GM12872 (cell line): ENCODE results near the gene HDAC4.

Experiments used
- TF ChIP-seq, protein P1 (sequence below): IDR thresholded peaks from 3 replicates; pipeline ENCODE4 v1.5.1; 2011; ENCODE audit warnings: low read depth, mild to moderate bottlenecking, low read length, moderate library complexity; ENCODE audit not compliant: insufficient read depth

The HDAC4 gene

DNA sequence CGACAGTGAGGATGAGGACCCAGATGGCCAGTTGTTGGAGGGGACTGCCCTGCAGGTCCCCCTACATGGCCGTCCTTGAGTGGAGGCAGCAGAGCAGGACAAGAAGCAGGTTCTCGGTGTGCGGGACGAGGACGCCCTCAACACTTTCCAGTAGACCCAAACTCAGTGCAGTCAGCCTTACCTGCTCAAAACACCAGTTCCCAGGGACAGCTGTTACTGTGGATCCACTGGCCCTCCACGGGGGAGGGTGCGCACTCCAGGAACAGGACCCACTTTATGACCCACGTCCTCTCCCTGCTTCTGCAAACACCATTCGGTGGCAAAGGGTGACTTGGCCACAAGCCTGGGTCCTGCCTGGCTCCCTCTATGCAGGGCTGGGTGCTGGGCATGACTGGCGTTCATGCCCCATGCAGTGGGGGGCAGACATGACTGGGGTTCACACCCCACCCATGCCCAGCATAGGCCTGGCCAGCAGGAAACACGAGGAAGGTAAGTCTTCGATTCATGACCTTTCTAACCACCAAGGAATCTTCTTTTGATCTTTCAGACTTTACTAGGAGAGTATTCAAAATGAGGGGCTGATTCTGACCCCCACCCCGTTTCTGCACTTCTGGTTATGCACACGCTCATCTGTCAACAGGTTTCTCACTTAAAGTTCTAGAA, 233.7 kb downstream of the HDAC4 start:
- TF ChIP-seq, protein P1, sequence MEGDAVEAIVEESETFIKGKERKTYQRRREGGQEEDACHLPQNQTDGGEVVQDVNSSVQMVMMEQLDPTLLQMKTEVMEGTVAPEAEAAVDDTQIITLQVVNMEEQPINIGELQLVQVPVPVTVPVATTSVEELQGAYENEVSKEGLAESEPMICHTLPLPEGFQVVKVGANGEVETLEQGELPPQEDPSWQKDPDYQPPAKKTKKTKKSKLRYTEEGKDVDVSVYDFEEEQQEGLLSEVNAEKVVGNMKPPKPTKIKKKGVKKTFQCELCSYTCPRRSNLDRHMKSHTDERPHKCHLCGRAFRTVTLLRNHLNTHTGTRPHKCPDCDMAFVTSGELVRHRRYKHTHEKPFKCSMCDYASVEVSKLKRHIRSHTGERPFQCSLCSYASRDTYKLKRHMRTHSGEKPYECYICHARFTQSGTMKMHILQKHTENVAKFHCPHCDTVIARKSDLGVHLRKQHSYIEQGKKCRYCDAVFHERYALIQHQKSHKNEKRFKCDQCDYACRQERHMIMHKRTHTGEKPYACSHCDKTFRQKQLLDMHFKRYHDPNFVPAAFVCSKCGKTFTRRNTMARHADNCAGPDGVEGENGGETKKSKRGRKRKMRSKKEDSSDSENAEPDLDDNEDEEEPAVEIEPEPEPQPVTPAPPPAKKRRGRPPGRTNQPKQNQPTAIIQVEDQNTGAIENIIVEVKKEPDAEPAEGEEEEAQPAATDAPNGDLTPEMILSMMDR = no peak

DNA sequence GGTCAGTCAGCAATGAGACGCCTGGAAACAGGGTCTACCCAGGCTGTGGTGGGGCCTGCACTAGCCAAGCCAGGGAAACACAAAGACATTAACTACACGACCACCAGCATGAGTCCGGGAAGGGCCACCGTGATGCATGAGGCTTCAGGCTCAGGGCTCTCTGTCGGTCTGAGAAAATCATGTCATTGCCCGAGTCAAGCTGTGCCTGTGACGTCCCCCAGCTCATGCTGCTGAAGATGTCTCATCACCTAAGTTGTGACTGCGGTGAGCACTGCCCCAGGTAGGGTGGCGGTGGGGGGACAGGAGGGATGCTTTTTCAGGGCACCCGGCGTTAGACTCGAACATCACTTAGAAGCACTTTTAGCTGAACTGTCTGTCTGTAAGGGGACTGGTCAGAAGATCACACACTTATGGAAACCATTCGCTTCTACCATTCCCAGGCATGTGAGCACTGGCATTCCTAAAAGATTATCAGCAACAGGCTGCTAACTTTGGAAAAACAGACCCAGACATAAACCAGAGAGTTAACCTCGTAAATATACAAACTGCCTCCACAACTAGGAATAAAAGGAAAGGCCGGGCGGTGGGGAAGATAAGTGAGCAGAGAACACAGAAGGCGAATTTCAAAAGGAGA, 234.5 kb downstream of the HDAC4 start:
- TF ChIP-seq, protein P1 = no peak

DNA sequence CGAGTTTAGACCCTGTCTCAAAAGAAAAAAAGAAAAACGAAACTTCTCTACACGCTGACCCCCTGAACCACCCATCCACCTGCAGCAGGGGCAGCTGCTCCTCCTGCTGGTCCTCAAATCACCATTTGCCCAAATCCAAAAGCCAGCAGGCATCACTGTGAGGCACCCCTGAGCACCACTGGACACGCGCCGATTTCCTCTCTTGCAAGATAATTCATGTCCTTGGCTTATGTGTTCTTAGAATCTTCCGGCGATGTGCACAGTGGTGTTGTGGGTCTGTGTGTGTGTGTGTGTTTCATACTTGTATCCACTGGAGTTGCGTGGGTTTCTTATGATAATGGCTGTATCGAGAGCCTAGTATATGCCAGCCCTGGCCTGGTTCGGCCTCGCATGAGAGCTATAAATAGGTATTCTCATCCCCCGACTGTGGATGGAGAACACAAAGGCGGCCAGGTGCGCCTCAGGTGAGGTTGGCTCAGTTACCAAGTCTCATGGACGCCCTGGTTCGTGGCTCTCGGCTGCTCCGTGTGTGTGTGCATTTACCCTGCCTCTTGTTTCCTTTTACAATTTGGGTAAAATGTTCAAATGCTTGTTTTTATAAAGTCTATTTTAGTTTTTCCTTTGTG, 235.5 kb downstream of the HDAC4 start:
- TF ChIP-seq, protein P1 = no peak

DNA sequence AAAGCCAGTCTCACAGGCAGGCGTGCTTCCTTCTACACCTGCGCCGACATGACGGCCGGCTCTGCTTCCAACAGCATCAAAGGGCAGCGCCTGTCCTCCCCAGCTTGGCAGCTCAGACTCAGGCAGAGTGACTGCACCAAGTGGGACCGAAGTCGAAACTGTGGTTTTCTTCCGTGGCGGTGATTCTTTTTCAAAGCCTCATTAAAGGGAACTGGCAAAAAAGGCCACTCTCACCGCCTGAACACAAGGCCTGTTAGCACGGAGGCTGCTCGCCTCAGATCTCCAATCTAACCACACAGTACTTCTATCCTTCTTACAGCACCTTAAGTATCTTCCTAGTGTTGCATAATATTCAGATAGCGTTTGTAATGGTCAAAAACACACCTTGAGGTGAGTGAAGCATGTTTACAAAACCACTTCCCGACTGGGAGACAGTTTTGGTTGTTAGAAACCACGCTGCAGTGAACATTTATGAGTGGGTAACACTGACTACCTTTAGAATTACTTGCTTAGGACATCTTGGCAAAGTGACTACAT, 236.4 kb downstream of the HDAC4 start:
- TF ChIP-seq, protein P1 = no peak

DNA sequence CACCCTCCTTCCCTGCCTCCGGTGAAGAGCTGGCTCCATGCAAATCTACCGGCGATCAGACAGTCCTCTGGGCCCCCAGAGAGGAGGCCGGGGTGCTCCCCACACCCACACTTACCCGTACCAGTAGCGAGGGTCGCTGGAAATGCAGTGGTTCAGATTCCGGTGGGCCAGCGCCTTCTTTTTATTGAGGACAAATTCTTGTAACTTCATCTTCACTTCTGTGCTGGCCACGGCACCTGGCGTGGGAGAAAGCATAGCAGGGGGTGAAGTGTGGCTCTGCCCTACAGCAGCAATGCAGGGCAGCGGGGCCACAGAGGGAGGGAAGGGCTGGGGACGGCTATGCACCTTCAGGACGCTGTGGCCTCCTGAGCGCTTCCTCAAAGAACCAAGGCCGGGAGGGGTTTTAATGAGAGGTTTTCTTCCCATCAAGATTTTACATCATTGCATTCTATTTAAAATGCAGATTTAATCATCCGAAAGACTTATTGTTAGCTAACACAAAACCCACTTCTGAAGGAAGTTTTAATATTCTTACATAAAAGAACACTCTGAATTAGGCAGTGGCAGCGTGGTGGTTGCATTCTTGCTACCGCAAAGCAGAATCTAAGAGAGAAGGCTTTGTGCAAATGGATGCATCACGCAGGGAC, 237.0 kb downstream of the HDAC4 start:
- TF ChIP-seq, protein P1 = no peak

DNA sequence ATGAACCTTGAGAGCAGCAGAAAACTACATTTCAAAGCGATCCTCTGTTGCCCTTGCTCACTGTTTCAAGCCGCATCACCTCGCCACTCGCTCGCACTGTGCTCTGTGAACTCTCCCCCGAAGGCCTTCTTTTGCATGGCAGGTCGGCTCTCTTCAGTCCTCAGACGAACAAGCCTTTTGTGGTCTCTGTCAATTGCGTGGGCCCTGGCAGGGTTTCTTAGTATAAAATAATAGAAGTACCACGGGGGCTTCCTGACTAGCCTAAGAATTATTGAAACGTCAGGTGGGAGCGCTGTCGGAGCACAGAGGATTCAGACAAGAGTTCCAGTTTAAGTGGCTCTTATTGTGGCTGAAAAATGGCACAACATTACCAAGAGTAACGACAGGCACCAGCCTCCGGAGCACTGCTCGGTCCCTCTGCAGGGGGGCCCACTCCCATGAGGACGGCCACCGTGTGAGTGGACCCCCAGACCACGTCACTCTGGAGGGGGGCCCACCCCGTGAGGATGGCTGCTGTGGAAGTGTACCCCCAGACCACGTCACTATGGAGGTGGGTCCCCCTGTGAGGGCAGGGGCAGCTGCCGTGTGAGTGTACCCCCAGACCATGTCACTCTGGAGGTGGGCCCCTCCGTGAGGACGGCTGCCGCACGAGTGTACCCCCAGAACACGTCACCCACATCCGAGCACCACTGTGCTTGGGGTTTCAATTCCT, 237.7 kb downstream of the HDAC4 start:
- TF ChIP-seq, protein P1 = no peak
